ENCODE data around the gene TACR1.

The TACR1 gene

DNA sequence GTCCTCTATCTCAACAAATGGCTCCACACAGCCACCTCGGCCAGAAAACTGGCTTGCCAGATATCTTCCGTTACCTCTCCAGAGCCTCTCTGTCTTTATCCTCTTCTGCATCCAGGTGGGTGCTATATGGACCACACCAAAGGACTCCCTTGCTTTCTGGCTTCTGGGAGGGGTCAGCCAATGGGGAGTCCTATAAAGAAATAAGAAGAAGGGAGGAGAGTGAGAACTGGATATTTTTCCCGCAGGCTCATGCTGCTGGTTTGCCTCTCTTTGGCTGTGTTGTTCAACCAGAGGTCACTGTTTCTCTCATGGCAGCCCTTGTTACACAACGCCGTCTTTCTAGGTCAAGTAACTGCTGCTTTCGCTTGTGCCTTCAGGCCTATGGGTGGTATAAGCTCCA is 168.1 kb downstream of the TACR1 start:
- TF ChIP-seq, protein P1, sequence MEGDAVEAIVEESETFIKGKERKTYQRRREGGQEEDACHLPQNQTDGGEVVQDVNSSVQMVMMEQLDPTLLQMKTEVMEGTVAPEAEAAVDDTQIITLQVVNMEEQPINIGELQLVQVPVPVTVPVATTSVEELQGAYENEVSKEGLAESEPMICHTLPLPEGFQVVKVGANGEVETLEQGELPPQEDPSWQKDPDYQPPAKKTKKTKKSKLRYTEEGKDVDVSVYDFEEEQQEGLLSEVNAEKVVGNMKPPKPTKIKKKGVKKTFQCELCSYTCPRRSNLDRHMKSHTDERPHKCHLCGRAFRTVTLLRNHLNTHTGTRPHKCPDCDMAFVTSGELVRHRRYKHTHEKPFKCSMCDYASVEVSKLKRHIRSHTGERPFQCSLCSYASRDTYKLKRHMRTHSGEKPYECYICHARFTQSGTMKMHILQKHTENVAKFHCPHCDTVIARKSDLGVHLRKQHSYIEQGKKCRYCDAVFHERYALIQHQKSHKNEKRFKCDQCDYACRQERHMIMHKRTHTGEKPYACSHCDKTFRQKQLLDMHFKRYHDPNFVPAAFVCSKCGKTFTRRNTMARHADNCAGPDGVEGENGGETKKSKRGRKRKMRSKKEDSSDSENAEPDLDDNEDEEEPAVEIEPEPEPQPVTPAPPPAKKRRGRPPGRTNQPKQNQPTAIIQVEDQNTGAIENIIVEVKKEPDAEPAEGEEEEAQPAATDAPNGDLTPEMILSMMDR (IDR thresholded peaks at IDR 0.05; ENCODE audit: insufficient read depth, low read depth, low read length, missing control alignments) = no peak

DNA sequence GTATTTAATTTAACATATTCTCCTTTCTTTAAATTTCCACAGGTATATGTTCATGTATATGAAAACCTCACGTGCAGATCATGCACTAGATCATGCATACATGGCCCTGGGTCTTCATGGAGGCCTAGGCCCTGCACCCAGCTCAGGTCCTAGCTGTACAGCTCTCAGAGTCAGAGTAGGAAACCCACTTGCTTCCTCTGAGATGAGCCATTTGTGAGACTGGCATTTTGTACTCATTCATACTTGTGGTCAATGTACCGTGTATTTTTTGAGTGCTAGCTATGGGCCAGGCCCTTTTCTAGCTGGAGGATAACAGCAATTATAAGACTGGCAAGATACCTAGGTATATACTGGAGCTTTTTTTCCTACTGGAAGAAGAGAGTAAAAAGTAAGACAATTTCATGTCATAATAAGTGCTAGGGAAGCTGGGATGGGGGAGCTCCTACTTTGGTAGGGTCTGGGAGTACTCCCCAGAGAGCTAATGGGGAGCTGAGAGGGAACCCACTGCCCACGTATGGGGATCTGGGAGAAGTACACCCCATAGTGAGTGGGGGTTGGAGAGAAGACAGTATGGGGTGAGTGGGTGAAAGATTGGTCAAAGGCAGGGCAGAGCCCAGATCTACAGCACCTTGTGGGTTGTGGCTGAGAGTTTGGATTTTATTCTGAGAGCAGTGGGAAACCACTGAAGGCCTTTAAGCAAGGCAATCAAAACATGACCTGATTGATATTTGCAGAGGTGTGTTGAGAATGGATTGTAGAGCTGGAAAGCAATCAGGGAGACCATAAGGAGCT is 168.9 kb downstream of the TACR1 start:
- TF ChIP-seq, protein P1 (IDR thresholded peaks at IDR 0.05; ENCODE audit: insufficient read depth, low read depth, low read length, missing control alignments) = no peak
- no peak overlapping the region for H3K4me3 ChIP-seq (ENCODE audit: low read length)
- no peak for DNase-seq (ENCODE audit: low read depth)

More for the DNA sequence above, 168.1 kb downstream of the TACR1 start:
- no peak overlapping the region for H3K4me3 ChIP-seq (ENCODE audit: low read length)
- DNase-seq (ENCODE audit: low read depth) = no peak

DNA sequence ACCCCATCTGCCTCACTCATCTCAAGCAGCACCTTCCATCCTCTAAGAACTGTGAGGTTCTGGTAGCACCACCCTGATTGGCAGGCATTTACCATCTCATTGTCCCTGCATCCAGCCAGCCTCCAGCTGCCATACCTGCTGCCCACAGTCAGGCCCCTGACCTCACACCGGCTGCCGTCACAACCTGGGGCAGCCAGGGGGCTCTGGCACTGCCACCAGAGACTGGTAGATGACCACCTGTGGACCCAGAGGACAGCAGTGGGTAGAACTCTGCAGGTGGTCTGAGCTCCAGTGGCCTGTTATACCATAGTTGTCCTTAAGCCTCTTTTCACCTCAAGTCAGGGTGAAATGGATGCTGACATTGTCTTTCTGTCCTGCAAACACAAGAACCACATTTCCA is 171.4 kb downstream of the TACR1 start:
- TF ChIP-seq, protein P1 (IDR thresholded peaks at IDR 0.05; ENCODE audit: insufficient read depth, low read depth, low read length, missing control alignments) = no peak
- no peak overlapping the region for H3K4me3 ChIP-seq (ENCODE audit: low read length)
- DNase-seq (ENCODE audit: low read depth) = no peak

GRCh38 chr2:75025633-75026380 is 173.5 kb downstream of the TACR1 start:
- no peak for DNase-seq (ENCODE audit: low read depth)

GRCh38 chr2:75025216-75025615 is 174.1 kb downstream of the TACR1 start:
- no peak overlapping the region for H3K4me3 ChIP-seq (ENCODE audit: low read length)
- no peak for DNase-seq (ENCODE audit: low read depth)
- TF ChIP-seq, protein P1 (IDR thresholded peaks at IDR 0.05; ENCODE audit: insufficient read depth, low read depth, low read length, missing control alignments) = no peak

More at GRCh38 chr2:75025633-75026380, 173.5 kb downstream of the TACR1 start:
- TF ChIP-seq, protein P1 (IDR thresholded peaks at IDR 0.05; ENCODE audit: insufficient read depth, low read depth, low read length, missing control alignments) = no peak
- no peak overlapping the region for H3K4me3 ChIP-seq (ENCODE audit: low read length)

DNA sequence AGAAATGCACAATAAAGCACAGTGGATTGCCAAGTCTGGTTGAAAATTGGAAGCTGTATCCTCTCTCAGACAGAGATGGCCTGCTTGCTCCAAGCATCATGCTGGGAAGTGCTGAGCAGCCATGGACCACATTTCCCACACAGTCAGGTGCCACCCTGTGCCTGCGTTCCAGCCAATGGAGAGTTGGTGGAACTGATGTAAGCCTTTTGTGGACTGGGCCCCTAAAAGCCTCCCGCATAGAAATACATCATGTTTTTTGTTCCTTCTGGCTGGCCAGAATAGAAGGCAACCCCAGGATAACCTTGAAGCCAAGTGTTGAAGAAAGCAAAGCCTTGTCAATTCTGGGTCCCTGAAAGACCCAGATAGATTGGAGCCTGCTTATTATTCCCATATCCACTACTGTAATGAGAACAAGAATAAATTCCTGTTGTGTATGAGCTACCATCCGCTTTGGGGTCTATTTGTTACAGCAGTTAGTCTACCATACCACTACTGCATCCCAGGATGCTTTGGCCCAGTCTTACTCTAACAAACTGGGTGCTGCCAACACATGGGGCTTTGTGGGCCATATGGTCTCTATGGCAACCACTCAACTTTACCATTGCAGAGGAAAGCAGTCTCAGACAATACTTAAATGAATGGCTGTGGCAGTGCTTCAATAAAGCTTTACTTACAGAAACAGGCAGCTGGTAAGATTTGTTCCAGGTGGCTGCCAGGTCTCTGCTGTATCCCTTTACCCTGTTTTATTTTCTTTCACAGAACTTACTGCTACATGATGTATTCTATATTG is 175.5 kb downstream of the TACR1 start:
- TF ChIP-seq, protein P1 (IDR thresholded peaks at IDR 0.05; ENCODE audit: insufficient read depth, low read depth, low read length, missing control alignments) = no peak
- H3K4me3 ChIP-seq (ENCODE audit: low read length) = no peak overlapping the region
- DNase-seq (ENCODE audit: low read depth) = no peak

Measured in epithelial cell of esophagus (primary cell).